Measurements from ENCODE around the gene RBP7. TPM values are rescaled to one million over a fixed set of nuclear protein-coding genes. Genes with fewer than 3 reads are reported as not detected.

Gene RBP7
- total RNA-seq, 4 donors from 2014 or later = 13.0 to 34.0 (median 21.1) TPM

- Histone ChIP-seq H3K27ac (peak within 1 kb of the TSS; percentile 98), H3K9me3 (no peaks in the 10 kb centered on the region), H3K4me3 (peak within 1 kb of the TSS; percentile 81), H3K27me3 (no peaks in the 10 kb centered on the region), H3K36me3 (peaks cover 7% of the 10 kb centered on the region), H3K4me1 (peaks cover 27% of the 10 kb centered on the region)
- DNase-seq (ENCODE audit: low spot score in 2 of 2) = peak; percentile 98 to 99
- WGBS = 0% methylated on average over 28 of the region's 73 CpGs
- TF ChIP-seq, protein P1, sequence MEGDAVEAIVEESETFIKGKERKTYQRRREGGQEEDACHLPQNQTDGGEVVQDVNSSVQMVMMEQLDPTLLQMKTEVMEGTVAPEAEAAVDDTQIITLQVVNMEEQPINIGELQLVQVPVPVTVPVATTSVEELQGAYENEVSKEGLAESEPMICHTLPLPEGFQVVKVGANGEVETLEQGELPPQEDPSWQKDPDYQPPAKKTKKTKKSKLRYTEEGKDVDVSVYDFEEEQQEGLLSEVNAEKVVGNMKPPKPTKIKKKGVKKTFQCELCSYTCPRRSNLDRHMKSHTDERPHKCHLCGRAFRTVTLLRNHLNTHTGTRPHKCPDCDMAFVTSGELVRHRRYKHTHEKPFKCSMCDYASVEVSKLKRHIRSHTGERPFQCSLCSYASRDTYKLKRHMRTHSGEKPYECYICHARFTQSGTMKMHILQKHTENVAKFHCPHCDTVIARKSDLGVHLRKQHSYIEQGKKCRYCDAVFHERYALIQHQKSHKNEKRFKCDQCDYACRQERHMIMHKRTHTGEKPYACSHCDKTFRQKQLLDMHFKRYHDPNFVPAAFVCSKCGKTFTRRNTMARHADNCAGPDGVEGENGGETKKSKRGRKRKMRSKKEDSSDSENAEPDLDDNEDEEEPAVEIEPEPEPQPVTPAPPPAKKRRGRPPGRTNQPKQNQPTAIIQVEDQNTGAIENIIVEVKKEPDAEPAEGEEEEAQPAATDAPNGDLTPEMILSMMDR (IDR thresholded peaks at IDR 0.05) = peak; percentile 72 to 94
- TF ChIP-seq POLR2A (IDR thresholded peaks at IDR 0.05) = no peak
- no peak for TF ChIP-seq EP300 (IDR thresholded peaks at IDR 0.05)
- peak in 1 of 3 donors; percentile 19 for TF ChIP-seq POLR2AphosphoS5 (IDR thresholded peaks at IDR 0.05)
Observed at GRCh38 chr1:10032590-10033358, 35.7 kb downstream of the RBP7 start, which contains the start of gene UBE4B. UBE4B (plus strand) TSS chr1:10032958; CDS start chr1:10033671, 713 bp downstream.

DNA sequence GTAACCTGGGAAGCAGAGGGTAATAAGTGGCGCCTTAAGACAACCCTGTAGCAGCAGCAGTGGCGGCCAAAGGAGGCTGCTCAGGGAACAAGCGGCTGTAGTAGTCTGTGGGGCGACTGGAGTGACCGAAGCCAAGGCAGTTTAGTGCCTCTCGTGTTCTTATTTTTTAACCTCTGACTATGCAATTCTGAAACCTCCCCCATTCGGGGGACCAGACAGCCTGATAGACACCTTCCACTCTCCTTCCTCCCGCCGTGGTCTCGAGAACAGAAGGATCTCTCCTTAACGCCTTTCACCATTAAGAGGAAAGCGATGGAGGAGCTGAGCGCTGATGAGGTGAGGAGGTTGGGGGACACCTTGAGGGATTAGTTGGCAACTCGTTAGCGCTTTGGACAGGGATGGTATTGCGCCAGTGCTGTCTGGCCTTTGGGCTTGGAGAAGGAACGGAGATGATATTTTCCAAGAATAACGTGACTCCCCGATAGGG, 36.4 kb downstream of the RBP7 start:
- WGBS = under 1% methylated on average over 18 of the region's 19 CpGs
- H3K4me3 ChIP-seq = peak overlapping the region; percentile 81
- TF ChIP-seq EP300 (IDR thresholded peaks at IDR 0.05) = no peak
- TF ChIP-seq POLR2AphosphoS5 (IDR thresholded peaks at IDR 0.05) = no peak
- TF ChIP-seq, protein P1 (IDR thresholded peaks at IDR 0.05) = no peak
- TF ChIP-seq POLR2A (IDR thresholded peaks at IDR 0.05) = no peak
- peak overlapping the region; percentile 98 for H3K27ac ChIP-seq
- H3K9me3 ChIP-seq = no peaks in the 10 kb centered on the region
- no peaks in the 10 kb centered on the region for H3K27me3 ChIP-seq
- H3K36me3 ChIP-seq = peaks cover 13% of the 10 kb centered on the region
- DNase-seq (ENCODE audit: low spot score in 2 of 2) = peak in 1 of 2 donors; percentile 69
- peaks cover 30% of the 10 kb centered on the region for H3K4me1 ChIP-seq

- H3K4me3 ChIP-seq = no peak overlapping the region
- peaks cover 39% of the 10 kb centered on the region for H3K4me1 ChIP-seq
- H3K9me3 ChIP-seq = no peaks in the 10 kb centered on the region
- WGBS = 94% methylated on average over 4 of the region's 4 CpGs
- H3K27me3 ChIP-seq = no peaks in the 10 kb centered on the region
- no peak overlapping the region for H3K27ac ChIP-seq
- H3K36me3 ChIP-seq = peaks cover 25% of the 10 kb centered on the region
- no peak for DNase-seq (ENCODE audit: low spot score in 2 of 2)
- TF ChIP-seq, protein P1 (IDR thresholded peaks at IDR 0.05) = no peak
- TF ChIP-seq EP300 (IDR thresholded peaks at IDR 0.05) (no peak), POLR2AphosphoS5 (IDR thresholded peaks at IDR 0.05) (no peak), POLR2A (IDR thresholded peaks at IDR 0.05) (no peak)
Observed at GRCh38 chr1:10042746-10043145, 45.7 kb downstream of the RBP7 start.

DNA sequence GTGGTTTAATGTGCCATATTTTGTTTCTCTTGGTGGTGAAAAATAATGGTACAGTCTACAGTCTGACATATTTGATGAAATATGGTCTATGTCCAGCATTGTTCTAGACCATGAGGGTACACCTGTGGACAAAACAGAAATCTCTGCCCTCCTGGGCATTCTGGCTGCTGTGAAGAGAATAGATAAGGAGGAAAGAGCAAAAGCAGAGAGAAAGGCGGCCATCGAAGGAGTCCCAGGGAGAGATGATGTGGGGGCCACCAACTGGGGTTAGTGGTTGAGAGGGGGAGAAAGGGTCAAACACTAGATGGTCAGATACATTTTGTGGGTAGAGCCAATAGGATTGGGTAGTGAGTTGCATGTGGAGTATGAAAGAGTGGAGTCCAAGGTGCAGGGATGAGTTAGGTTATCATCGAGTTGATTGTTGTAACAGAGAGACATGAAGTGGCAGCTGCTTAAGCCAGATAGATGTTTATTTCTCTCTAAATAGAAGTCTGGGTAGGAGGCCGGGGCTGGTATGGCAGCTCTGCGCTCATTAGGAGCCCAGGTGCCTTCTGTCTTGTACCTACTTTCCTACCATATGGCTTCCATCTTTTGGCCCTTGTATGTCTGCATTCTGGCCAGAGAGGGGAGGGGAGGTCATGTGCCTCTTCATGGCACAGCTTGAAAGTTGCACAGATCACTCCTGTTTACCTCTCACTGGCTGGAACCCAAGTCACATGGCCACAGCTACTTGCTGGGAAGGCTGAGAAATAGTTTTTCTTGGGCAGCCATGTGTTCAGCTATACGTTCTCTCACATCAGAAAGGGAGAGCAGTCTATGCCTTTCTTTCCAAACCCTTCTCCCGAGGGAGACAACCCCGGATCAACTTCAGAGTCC, 48.7 kb downstream of the RBP7 start:
- TF ChIP-seq EP300 (IDR thresholded peaks at IDR 0.05) = no peak
- no peak for TF ChIP-seq POLR2AphosphoS5 (IDR thresholded peaks at IDR 0.05)
- TF ChIP-seq POLR2A (IDR thresholded peaks at IDR 0.05) = no peak
- TF ChIP-seq, protein P1 (IDR thresholded peaks at IDR 0.05) = no peak
- Histone ChIP-seq H3K27me3 (no peaks in the 10 kb centered on the region), H3K27ac (peak overlapping the region; percentile 39), H3K36me3 (peaks cover 9% of the 10 kb centered on the region), H3K4me1 (peaks cover 39% of the 10 kb centered on the region), H3K9me3 (no peaks in the 10 kb centered on the region), H3K4me3 (no peak overlapping the region)
- no peak for DNase-seq (ENCODE audit: low spot score in 2 of 2)
- 62% methylated on average over 8 of the region's 8 CpGs for WGBS

All from suprapubic skin (tissue), 4 donors.